ENCODE measurements around the gene EIF4G1. TPM values are rescaled to one million over a fixed set of nuclear protein-coding genes. Genes with fewer than 3 reads are reported as not detected.

Gene EIF4G1, protein sequence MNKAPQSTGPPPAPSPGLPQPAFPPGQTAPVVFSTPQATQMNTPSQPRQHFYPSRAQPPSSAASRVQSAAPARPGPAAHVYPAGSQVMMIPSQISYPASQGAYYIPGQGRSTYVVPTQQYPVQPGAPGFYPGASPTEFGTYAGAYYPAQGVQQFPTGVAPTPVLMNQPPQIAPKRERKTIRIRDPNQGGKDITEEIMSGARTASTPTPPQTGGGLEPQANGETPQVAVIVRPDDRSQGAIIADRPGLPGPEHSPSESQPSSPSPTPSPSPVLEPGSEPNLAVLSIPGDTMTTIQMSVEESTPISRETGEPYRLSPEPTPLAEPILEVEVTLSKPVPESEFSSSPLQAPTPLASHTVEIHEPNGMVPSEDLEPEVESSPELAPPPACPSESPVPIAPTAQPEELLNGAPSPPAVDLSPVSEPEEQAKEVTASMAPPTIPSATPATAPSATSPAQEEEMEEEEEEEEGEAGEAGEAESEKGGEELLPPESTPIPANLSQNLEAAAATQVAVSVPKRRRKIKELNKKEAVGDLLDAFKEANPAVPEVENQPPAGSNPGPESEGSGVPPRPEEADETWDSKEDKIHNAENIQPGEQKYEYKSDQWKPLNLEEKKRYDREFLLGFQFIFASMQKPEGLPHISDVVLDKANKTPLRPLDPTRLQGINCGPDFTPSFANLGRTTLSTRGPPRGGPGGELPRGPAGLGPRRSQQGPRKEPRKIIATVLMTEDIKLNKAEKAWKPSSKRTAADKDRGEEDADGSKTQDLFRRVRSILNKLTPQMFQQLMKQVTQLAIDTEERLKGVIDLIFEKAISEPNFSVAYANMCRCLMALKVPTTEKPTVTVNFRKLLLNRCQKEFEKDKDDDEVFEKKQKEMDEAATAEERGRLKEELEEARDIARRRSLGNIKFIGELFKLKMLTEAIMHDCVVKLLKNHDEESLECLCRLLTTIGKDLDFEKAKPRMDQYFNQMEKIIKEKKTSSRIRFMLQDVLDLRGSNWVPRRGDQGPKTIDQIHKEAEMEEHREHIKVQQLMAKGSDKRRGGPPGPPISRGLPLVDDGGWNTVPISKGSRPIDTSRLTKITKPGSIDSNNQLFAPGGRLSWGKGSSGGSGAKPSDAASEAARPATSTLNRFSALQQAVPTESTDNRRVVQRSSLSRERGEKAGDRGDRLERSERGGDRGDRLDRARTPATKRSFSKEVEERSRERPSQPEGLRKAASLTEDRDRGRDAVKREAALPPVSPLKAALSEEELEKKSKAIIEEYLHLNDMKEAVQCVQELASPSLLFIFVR (N-terminal part only)
- 222 and 223 TPM in 2 replicates for total RNA-seq

GRCh38 chr3:184314363-184314699 is at the start of gene EIF4G1:
TSS of gene EIF4G1 (plus strand) at chr3:184314606. CDS start at chr3:184315797, 1,191 bp downstream.

DNA sequence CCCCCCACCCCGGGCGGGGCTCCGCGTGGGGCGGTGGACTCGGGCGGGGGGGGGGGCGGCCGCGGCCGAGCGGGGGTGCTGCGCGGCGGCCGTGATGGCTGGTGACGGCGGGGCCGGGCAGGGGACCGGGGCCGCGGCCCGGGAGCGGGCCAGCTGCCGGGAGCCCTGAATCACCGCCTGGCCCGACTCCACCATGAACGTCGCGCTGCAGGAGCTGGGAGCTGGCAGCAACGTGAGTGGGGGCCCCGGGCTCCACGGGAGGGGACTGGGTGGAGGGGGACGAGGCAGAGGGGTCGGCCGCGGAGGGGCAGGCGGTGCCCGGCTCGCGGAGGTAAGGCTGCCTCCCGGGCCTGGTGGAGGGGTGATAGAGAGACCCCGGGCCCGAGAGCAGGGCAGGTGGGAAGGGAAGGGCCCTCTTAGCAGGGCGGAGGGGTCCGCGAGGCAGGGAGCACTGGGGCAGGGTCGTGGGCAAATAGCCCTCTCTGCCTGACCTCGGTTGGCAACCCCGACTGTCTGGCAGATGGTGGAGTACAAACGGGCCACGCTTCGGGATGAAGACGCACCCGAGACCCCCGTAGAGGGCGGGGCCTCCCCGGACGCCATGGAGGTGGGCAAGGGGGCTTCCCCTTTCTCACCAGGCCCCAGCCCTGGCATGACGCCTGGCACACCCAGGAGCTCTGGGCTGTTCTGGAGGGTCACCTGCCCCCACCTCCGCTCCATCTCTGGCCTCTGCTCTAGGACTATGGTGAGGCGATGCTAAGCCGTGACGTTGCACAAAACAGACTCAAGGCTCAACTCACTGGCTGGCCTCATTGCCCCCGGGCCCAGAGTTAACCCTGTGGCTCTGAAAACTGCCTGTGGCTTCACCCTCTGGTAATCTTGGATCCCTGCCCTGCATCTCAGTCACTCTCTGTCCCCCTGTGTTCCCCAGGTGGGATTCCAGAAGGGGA is 38.2 kb upstream of the EIF4G1 start, which contains the start of gene ECE2:
Gene ECE2, plus strand, starts transcription at position 62 of the 950 bp plus-strand sequence. Its CDS starts 132 bp downstream, at position 194.

GRCh38 chr3:184298759-184299487 is 15.5 kb upstream of the EIF4G1 start, which contains the start of gene PSMD2:
TSS of gene PSMD2 (plus strand) at chr3:184299241. CDS start at chr3:184299267, 26 bp downstream.

DNA sequence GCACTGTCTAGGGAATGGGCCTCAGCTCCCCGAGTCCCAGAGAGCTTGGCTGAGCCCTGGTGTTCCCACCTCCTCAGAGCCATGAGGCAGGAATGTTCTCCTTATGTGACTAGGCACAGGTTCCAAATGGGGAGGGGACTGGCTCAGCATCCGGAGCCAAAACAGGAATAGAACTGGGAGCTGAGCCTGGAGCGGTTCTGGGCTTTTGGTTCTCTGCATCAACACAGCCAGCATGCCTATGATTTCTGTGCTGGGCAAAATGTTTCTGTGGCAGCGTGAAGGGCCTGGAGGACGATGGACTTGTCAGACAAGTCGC is 23.0 kb downstream of the EIF4G1 start, which contains the start of gene FAM131A:
Gene FAM131A, plus strand, starts transcription at position 202 of the 316 bp plus-strand sequence. Its CDS starts 31 bp downstream, at position 233.

GRCh38 chr3:184361532-184361931 is 47.1 kb downstream of the EIF4G1 start, which contains the start of the genes CLCN2 and POLR2H:
TSS of gene CLCN2 (minus strand) at chr3:184361605. CDS start at chr3:184361479, 126 bp downstream.
TSS of gene POLR2H (plus strand) at chr3:184361710. CDS start at chr3:184363493, 1,783 bp downstream.

DNA sequence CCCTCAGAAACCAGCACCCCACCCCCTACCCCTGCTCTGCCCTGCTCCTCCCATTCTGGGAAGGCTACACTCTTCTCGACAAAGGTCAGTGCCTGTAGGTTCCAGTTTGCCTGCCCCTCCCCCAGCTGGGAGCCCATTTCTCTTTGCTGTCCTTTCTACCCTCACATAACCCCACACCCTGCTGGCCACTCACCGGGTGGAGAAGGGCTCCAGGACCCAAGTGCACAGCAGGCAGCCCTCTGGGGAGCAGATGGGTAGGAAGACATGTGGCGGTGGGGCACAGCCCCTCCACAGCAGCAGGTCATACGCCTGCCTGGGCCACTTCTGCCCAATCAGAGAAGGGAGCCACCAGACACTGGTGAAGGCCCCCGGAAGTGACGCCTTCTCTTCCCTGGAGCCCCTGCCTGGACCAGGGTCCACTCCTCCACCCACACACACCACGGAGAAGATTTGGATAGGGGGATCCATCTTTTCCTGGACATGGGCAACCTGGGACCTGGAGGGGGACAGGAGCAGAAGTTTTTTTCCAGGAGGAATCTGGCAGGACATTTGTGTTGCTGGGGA is 63.6 kb downstream of the EIF4G1 start, which contains the start of gene THPO:
Gene THPO, minus strand, starts transcription at position 326 of the 564 bp plus-strand sequence. CDS start 1,948 bp downstream, outside the sequence.

GRCh38 chr3:184379358-184380184 is 65.2 kb downstream of the EIF4G1 start, which contains the start of gene CHRD:
TSS of gene CHRD (plus strand) at chr3:184380054. CDS start at chr3:184380319, 265 bp downstream.

Other genes with a start within 250 kb of the EIF4G1 start
- not detected in 2 replicates for gene HTR3E, start 217.5 kb upstream of the EIF4G1 start, total RNA-seq
- gene EIF2B5, start 179.2 kb upstream of the EIF4G1 start, total RNA-seq = 29.9 and 32.8 TPM in 2 replicates
- gene DVL3, start 159.2 kb upstream of the EIF4G1 start, total RNA-seq = 28.7 and 36.6 TPM in 2 replicates
- 624 and 646 TPM in 2 replicates for gene AP2M1, start 139.8 kb upstream of the EIF4G1 start, total RNA-seq
- gene ABCF3, start 128.4 kb upstream of the EIF4G1 start, total RNA-seq = 57.1 and 68.0 TPM in 2 replicates
- gene VWA5B2, start 85.0 kb upstream of the EIF4G1 start, total RNA-seq = not detected in 2 replicates
- 20.5 and 21.4 TPM in 2 replicates for gene ALG3, start 65.6 kb upstream of the EIF4G1 start, total RNA-seq
- gene EEF1AKMT4, start 64.9 kb upstream of the EIF4G1 start, total RNA-seq = 1.1 and 1.5 TPM in 2 replicates
- gene CAMK2N2, start 53.1 kb upstream of the EIF4G1 start, total RNA-seq = 0.16 TPM in 1 of 2 replicates, not detected in the other
- not detected in 2 replicates for gene ECE2, start 38.6 kb upstream of the EIF4G1 start, total RNA-seq
- 431 and 478 TPM in 2 replicates for gene PSMD2, start 15.4 kb upstream of the EIF4G1 start, total RNA-seq
- 15.0 and 19.2 TPM in 2 replicates for gene FAM131A, start 23.0 kb downstream of the EIF4G1 start, total RNA-seq
- 3.5 and 4.6 TPM in 2 replicates for gene CLCN2, start 47.0 kb downstream of the EIF4G1 start, total RNA-seq
- gene POLR2H, start 47.1 kb downstream of the EIF4G1 start, total RNA-seq = 60.3 and 62.1 TPM in 2 replicates
- 0.16 and 0.52 TPM in 2 replicates for gene THPO, start 63.6 kb downstream of the EIF4G1 start, total RNA-seq
- 1.1 and 6.1 TPM in 2 replicates for gene CHRD, start 65.4 kb downstream of the EIF4G1 start, total RNA-seq
- 6.8 and 15.5 TPM in 2 replicates for gene EPHB3, start 247.2 kb downstream of the EIF4G1 start, total RNA-seq